Right lobe of liver (tissue), 6 donors: ENCODE measurements around the gene COL23A1. TPM values are rescaled to one million over a fixed set of nuclear protein-coding genes. Genes with fewer than 3 reads are reported as not detected.
A peak's percentile ranks its signal among the peaks of the same experiment; 100 is the strongest.

Experiments
- ATAC-seq, 4 donors: fragments of 200-7000 bp; cut with Tn5 transposase; one replicate each; pipeline ENCODE4 v1.9.1; 2020; ENCODE audit warnings: mild to moderate bottlenecking in 4 of 4, moderate library complexity in 4 of 4
- DNase-seq, 3 donors: peaks; one replicate each; pipeline ENCODE4 v3.0.0-alpha.2; 2020
- H3K27ac ChIP-seq, 3 donors: fragments of 200-600 bp; one replicate each; pipeline ENCODE4 v1.8.0; 2022
- H3K27me3 ChIP-seq, 2 donors: fragments of 200-600 bp; one replicate each; pipeline ENCODE4 v1.8.0; 2022
- H3K36me3 ChIP-seq, 4 donors: fragments of 200-600 bp; sonication (generic) in 1 of 4; one replicate each; pipeline versions ENCODE4 v1.5.1 to v1.8.0; 2017 to 2022; ENCODE audit warnings: control low read depth in 1 of 4
- H3K4me1 ChIP-seq, 4 donors: fragments of 200-600 bp; sonication (generic) in 1 of 4; one replicate each; pipeline versions ENCODE4 v1.5.1 to v1.8.0; 2017 to 2022; ENCODE audit warnings: control low read depth in 1 of 4
- H3K4me3 ChIP-seq, 3 donors: fragments of 200-600 bp; one replicate each; pipeline ENCODE4 v1.8.0; 2022
- H3K9me3 ChIP-seq, 4 donors: fragments of 200-600 bp; sonication (generic) in 1 of 4; one replicate each; pipeline versions ENCODE4 v1.5.1 to v1.8.0; 2017 to 2022; ENCODE audit warnings: control low read depth in 1 of 4
- CTCF ChIP-seq, 4 donors: fragments of 200-600 bp in 3 of 4; fragments of 450-650 bp in 1 of 4; IDR thresholded peaks; one replicate each; pipeline versions ENCODE4 v1.5.1 to v1.8.0; 2016 to 2022; ENCODE audit warnings: antibody characterized with exemption in 4 of 4, mild to moderate bottlenecking in 2 of 4
- POLR2A ChIP-seq: fragments of 450-650 bp; IDR thresholded peaks from one replicate; pipeline ENCODE4 v1.6.1; 2017; ENCODE audit warnings: antibody characterized with exemption, mild to moderate bottlenecking
- WGBS: methylation state at CpG from one replicate; pipeline ENCODE4 v1.1.6; 2018; ENCODE audit warnings: low coverage, low lambda C conversion rate; ENCODE audit not compliant: insufficient coverage; ENCODE audit errors: missing lambda C conversion rate; 5-methylcytosine and 5-hydroxymethylcytosine counted together
- intact Hi-C, 2 donors: fragments of 100-400 bp; cut with DNase I; formaldehyde crosslinking; loops; one replicate each; pipeline versions ENCODE4 v1.11.2 to v1.14.1; 2022
- total RNA-seq, 6 experiments: library from RNA; depleted of rRNA in 2 of 6; stranded (reverse); fragments of >200 nt in 2 of 6; fragmentation: NEBNext Ultra II Directional in 3 of 6; extraction: Animal tissue kit (Norgen Biotek cat#: 25700) in 3 of 6; gene quantifications; one replicate each; pipeline versions ENCODE4 v1.1.0 to v1.2.4, GENCODE V29; 2016 to 2023
- donor health status: DM: no; HTN: yes; CAD: no.
- donor health status: DM: no; HTN: no; CAD: no.
- donor health status: DM: no; HTN: no; CAD: no.
- donor health status: DM: no; HTN: yes; CAD: no.
- donor health status: DM: no; HTN: yes; CAD: no.

COL23A1 gene
- total RNA-seq, 6 experiments from 2014 or later, result 0.25 to 1.2 (median 0.50) TPM

- peaks cover 0 to 21% (median under 1%) of the 10 kb centered on the region in 4 donors for H3K4me1 ChIP-seq
- H3K27ac ChIP-seq, result no peak overlapping the region
- H3K36me3 ChIP-seq, result peaks cover 0 to 35% (median 11%) of the 10 kb centered on the region in 4 donors
- no peaks in the 10 kb centered on the region for H3K27me3 ChIP-seq
- WGBS, result 100% methylated on average over 2 of the region's 5 CpGs
- DNase-seq, result peak in 1 of 3 donors; percentile 4
- intact Hi-C loops, result no loop called here
- TF ChIP-seq CTCF (IDR thresholded peaks at IDR 0.05), result no peak
- no peak for TF ChIP-seq POLR2A
- H3K4me3 ChIP-seq, result no peak overlapping the region
- no peak for ATAC-seq
- no peaks in the 10 kb centered on the region for H3K9me3 ChIP-seq
Observed at GRCh38 chr5:178223196-178223773, 366.9 kb downstream of the COL23A1 start.

DNA sequence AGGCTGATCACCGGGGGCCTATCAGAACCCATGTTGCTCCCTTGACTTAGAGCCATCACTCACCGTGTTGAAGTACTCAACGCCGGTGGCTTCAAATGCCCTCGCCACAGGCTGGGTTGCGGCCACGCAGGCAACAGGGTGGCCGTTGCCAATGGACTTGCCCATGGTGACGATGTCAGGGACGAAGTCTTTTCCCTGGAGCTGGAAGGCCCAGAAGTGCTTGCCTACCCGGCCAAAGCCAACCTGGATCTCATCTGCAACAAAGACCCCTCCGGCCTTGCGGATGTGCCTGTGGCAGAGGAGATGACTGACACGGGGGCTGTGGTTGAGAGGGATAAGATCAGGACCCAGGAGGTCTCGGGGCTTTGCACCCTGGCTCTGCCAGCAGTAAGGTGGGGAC is 367.9 kb downstream of the COL23A1 start:
- no peak for ATAC-seq
- intact Hi-C loops, result no loop called here
- peak in 2 of 3 donors; percentile 11 to 24 for DNase-seq
- Histone ChIP-seq H3K4me1 (peaks cover 0 to 17% (median 0%) of the 10 kb centered on the region in 4 donors), H3K27ac (no peak overlapping the region), H3K9me3 (no peaks in the 10 kb centered on the region), H3K4me3 (no peak overlapping the region), H3K36me3 (peaks cover 0 to 38% (median 7%) of the 10 kb centered on the region in 4 donors), H3K27me3 (no peaks in the 10 kb centered on the region)
- no peak for TF ChIP-seq CTCF (IDR thresholded peaks at IDR 0.05)
- TF ChIP-seq POLR2A, result no peak
- 90% methylated on average over 6 of the region's 15 CpGs for WGBS

GRCh38 chr5:178221853-178222252 is 368.3 kb downstream of the COL23A1 start:
- intact Hi-C loops, result no loop called here
- H3K4me3 ChIP-seq, result no peak overlapping the region
- ATAC-seq (no peak), DNase-seq (peak in 2 of 3 donors; percentile 8 to 37)
- H3K4me1 ChIP-seq, result peaks cover 0 to 17% (median 0%) of the 10 kb centered on the region in 4 donors
- H3K27me3 ChIP-seq, result no peaks in the 10 kb centered on the region
- TF ChIP-seq CTCF (IDR thresholded peaks at IDR 0.05), result no peak
- TF ChIP-seq POLR2A, result no peak
- no peaks in the 10 kb centered on the region for H3K9me3 ChIP-seq
- H3K36me3 ChIP-seq, result peaks cover 0 to 43% (median 7%) of the 10 kb centered on the region in 4 donors
- H3K27ac ChIP-seq, result no peak overlapping the region
- no CpG with 5 or more reads among the region's 5 CpGs for WGBS

DNA sequence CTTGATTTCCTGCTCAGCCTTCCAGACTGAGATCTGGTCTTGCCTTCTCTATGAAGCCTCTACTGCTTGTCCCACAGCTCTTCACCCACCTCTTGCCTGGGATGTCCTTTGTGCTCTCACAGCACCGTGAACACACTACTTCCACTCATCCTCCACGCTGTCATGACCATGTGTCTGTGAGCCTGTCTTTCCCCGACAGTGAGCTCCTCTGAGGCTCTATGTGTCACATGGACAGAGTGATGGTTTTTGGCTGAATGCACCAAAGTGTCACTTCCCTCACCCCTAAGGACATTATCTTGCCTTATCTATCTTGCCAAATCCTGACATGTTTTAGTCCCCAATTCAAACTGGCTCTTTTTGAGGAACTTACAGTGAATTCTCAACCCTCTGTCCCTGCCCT is 368.9 kb downstream of the COL23A1 start:
- TF ChIP-seq CTCF (IDR thresholded peaks at IDR 0.05) (no peak), POLR2A (no peak)
- peaks cover 0 to 14% (median 0%) of the 10 kb centered on the region in 4 donors for H3K4me1 ChIP-seq
- intact Hi-C loops, result no loop called here
- H3K36me3 ChIP-seq, result peaks cover 0 to 47% (median 8%) of the 10 kb centered on the region in 4 donors
- H3K27me3 ChIP-seq, result no peaks in the 10 kb centered on the region
- 55% methylated on average over 3 of the region's 3 CpGs for WGBS
- H3K9me3 ChIP-seq, result no peaks in the 10 kb centered on the region
- DNase-seq (peak in 1 of 3 donors; percentile 4), ATAC-seq (peak in 3 of 4 donors; percentile 6 to 35 (median 8))
- H3K27ac ChIP-seq, result no peak overlapping the region
- H3K4me3 ChIP-seq, result no peak overlapping the region
